Right forelimb (tissue), 1 donor: ENCODE measurements around the gene TMEM72.

ENCODE experiments used
- DNase-seq: peaks from one replicate; pipeline ENCODE4 v3.0.0-alpha.2; 2018

The TMEM72 gene

DNA sequence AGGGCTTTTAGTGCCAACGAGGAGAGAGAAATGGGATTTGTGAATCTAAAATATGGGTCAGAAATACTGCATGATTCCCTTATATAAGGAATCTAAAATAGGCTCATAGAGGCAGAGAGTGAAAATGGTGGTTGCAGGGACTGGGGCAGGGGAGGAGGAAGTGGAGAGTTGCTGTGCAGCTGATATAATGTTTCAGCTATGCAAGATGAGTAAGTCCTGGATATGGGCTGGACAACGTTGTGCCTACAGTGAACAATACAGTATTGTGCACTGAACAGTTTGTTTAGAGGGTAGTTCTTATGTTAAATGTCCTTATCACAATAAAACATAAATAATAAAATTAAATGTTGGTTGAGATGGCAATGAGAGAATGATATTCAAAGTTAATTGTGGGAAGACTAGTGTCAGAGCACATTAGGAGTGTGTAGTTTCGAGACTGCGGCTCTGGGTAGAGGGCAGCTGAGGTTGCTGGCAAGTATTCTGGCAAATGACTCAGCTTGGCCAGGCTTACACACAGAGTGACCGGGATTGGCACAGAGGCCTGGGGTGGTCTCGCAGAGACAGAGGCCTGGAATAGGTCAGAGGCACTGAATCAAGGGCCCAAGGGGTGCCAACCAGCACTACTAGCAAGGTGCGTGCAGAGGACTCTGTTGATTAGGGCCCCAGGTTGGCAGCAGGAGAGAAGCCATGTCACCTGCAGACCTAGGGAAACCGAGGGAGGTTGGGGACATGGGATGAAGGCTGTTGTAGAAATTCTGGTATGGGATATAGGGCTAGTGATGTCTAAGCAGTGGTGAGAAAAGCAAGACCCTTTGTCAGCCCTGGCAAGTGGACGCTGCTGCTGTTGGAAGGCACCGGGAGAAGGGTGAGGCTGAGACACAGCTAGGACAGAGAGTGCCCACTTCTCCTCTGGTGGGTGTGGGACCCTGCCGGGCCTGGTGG is 70.3 kb downstream of the TMEM72 start:
- DNase-seq, result no peak

DNA sequence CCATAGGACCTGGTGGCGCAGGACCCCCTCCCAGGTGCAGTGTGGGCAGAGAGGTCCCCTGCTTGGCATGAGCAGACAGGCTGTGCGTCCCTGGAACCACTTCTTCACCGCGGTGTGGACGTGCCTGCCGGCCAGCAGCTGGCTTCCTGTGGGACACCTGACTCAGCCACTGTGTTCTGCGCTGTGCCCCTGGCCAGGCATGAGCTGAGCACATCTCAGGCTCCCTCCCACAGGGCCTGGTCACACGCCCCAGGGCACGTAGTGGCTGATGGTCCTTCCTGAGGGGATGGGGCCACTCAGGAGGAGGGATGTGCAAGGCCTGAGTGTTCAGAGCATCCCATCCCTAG is 71.0 kb downstream of the TMEM72 start:
- no peak for DNase-seq

DNA sequence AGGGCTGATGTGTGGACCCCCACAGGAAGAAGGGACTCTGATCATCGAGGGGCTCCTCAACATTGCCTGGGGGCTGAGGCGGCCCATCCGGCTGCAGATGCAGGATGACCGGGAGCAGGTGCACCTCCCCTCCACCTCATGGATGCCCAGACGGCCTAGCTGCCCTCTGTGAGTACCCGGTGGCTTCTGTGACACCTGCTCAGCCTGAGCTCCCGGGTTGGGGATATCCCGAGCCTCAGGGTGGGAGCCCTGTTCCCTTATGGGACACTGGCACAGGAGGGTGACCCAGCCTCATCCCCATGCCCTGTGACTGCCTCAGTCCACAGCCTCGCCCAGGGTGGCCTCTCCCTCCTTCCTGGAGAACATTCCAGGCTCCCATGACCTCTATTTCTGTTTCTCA is 71.4 kb downstream of the TMEM72 start:
- DNase-seq, result no peak

DNA sequence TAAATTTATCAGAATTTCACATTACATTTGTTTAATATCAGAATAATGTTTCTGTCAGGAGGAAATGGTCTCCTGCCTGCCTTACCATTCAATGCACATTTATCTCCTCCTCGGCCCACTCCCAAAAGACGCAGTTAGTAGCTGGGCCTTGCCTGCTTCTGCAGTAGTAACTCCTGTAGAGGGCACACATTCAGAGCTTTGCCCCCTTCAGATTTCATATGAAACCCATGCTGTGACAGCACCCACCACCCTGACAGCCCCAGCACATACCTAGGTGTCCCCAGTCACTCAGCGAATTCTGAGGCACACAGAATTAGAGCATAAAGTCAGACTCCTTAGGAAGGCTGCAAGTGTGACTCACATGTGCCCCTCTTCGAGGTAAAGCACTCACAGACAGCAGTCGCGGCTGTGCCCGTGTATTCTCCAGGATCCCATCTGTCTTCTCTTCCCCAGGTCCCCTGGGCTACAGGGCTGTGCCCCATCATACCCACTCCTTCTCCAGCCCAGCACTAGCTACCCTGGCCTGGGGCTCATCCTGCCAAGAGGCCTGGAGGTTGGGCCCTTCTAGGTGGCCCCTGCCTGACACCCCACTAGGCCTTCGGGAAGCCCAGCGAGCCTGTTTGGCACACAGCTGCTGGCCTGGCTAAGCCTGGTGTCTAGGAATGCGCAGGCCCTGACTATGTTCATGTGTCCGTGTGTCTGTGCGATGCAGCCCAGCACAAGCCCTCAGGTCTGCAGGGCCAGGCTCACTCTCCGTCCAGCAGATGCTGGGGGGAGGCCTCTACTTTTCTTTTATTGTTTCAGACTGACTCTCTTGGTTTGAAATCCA is 72.1 kb downstream of the TMEM72 start:
- DNase-seq, result no peak

DNA sequence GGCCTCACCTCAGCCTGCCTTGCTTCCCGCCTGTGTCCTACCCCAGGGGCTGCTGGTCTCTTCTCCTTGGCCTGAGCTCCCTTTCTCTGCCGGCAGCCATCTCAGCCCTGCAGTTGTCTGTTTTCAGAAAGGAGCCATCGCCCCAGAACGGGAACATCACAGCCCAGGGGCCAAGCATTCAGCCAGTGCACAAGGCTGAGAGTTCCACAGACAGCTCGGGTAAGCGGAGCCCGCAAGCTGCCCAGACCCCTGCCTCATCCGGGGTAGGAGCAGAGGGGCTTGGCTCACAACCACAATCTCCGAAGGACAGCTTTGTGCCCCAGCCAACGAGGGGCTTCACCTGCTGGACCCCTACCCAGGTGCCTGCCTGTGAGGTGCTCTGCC is 72.8 kb downstream of the TMEM72 start:
- no peak for DNase-seq

DNA sequence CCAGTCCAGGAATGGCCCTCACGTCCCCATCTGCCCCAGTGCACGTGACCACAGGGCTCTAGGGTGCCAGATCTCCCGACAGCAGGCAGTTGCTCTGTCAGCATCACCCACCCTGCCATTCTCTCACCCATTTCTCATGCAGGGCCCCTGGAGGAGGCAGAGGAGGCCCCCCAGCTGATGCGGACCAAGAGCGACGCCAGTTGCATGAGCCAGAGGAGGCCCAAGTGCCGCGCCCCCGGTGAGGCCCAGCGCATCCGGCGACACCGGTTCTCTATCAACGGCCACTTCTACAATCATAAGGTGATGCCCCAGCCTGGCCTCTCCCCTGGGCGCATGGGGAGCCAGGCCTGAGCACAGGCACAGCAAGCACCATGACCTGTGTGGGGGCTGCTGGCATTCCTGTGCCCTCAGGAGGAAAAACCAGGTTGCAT is 73.5 kb downstream of the TMEM72 start:
- DNase-seq, result peak; percentile 15

DNA sequence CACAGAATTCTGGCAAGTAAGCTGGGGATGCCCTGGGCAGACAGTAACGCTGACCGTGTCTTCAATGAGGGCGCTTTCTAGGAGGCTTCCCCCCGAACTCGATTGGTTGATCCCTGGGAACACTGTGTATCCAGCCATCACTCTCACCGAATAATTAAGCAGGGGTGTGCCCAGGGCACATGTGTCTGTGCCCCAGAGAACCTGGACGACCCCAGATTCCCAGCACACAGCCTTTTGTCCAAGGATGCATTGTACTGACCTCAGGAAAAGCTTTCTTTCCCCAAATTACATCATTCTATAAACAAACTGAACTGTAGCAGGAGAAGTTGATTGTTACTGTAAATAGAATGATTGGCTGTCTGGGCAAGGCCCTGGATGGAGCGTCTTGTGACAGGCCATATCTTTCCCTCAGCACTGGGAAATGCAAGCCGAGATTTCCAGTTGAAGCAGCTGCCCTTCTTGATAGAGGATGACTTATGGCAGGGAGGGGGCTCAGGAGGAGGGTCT is 74.1 kb downstream of the TMEM72 start:
- peak; percentile 19 for DNase-seq

DNA sequence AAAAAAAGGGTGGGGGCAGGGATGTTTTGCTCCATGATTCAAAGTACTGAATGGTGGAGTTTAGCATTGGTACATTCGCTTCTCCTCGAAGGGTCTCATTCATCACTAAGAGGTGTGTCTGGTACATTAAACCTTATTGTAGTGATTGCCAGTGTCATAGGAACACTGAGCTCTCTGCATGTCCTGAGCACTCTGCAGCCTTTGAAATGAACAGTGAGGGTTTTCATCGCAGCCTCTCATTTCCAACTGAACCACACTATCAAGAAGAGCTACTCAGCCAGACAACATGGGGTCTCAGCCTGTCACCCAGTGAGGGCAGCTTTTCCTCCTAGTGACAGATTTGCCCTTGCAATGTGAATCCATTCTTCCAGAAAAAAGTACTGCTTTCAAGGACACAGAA is 75.0 kb downstream of the TMEM72 start:
- DNase-seq, result peak; percentile 32
